HUES48 (cell line): ENCODE results near the gene OSBPL2.
A peak's percentile ranks its signal among the peaks of the same experiment; 100 is the strongest.

Experiments
- H3K27ac ChIP-seq: one replicate; pipeline ENCODE4 v1.7.0; 2013; ENCODE audit warnings: low read depth, low read length, inconsistent platforms
- H3K27me3 ChIP-seq: 2 replicates; pipeline ENCODE4 v1.6.1; 2013; ENCODE audit warnings: mild to moderate bottlenecking, low read length; ENCODE audit not compliant: control insufficient read depth, insufficient read depth
- H3K36me3 ChIP-seq: 2 replicates; pipeline ENCODE4 v1.6.1; 2013; ENCODE audit warnings: low read length; ENCODE audit not compliant: control insufficient read depth, insufficient read depth
- H3K4me1 ChIP-seq: 2 replicates; pipeline ENCODE4 v1.6.1; 2013; ENCODE audit warnings: mild to moderate bottlenecking, low read length; ENCODE audit not compliant: control insufficient read depth, insufficient read depth
- H3K4me3 ChIP-seq: 2 replicates; pipeline ENCODE4 v1.5.1; 2013; ENCODE audit warnings: mild to moderate bottlenecking, low read depth, low read length
- H3K9ac ChIP-seq: 2 replicates; pipeline ENCODE4 v1.6.1; 2013; ENCODE audit warnings: mild to moderate bottlenecking, low read depth, low read length, moderate library complexity
- H3K9me3 ChIP-seq: 2 replicates; pipeline ENCODE4 v1.6.1; 2013; ENCODE audit warnings: low read length; ENCODE audit not compliant: control insufficient read depth, insufficient read depth

Gene OSBPL2

DNA sequence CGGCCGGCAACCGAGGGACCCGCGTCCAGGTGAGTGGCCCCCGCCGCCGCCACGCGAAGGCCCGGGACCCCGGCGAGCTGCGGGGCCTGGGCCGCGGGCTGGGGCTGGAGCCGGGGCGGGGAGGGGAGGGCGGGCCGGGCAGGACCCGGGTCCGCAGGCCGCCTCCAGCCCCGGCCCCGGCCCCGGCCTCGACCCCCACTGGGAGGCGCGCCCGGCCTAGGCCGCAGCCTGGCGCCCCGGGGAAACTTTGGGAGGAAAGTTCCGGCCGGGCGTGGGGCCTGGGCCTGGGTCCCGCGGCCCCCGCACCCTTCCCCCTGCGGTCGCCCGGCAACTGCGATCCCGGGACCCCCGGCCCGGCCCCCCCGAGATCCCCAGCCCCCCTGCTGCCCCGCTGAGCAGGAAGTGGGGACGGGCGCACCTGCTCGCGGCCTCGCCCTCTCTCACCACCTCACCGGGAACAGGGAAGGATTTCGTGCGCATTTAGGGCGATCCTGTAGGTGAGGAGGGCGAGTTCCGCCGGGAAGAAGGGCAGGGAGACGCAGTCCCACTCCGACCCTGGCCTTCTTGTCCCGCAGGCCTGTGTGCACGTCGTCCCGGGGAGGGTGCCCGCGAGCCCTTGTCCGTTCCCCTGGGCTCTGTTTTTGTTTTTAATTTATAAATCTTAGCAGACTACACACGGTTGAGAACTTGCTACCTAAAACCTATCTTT, 402 bp downstream of the OSBPL2 start:
- H3K4me1 ChIP-seq = no peaks in the 10 kb centered on the region
- H3K4me3 ChIP-seq = peak overlapping the region; percentile 83
- peak overlapping the region; percentile 63 for H3K27ac ChIP-seq

DNA sequence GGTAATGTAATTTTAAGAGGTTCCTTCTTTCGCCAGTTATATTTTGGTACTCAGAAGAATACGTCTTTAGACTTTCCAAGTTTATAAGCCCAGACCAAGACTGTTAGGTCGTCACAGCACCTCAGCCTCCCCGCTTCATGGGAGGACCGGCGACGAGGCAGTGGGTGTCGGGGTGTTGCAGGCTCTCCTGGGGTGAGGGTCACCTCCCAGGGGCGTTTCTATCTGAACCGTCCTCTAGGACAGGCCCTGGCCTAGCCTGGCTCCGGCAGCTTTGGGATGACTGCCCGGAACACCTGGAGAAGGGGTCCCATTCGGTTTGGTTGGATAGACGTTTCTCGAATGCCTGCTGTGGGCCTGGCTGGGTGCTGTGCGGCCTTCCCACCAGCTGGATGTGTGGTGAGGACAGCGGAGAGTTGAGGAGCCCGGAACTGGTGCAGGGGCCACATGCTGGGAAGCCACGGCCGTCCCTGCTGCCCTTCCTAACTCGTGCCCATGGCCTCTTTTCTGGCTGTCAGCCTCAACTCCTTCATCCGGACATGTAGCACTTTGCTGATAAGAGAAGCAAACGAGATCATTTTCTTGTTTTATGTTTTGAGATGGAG, 1.1 kb downstream of the OSBPL2 start:
- Histone ChIP-seq H3K27ac (no peak overlapping the region), H3K4me1 (no peaks in the 10 kb centered on the region), H3K9me3 (no peaks in the 10 kb centered on the region), H3K9ac (peak overlapping the region; percentile 34; the same call in 1 of the 2 replicates), H3K36me3 (peaks cover 4% of the 10 kb centered on the region; the same call in 1 of the 2 replicates), H3K27me3 (no peaks in the 10 kb centered on the region), H3K4me3 (peak overlapping the region; percentile 83)

More for the DNA sequence above, 402 bp downstream of the OSBPL2 start:
- H3K9me3 ChIP-seq = no peaks in the 10 kb centered on the region
- H3K9ac ChIP-seq = peak overlapping the region; percentile 34; the same call in 1 of the 2 replicates
- H3K36me3 ChIP-seq = peaks cover 4% of the 10 kb centered on the region; the same call in 1 of the 2 replicates
- H3K27me3 ChIP-seq = no peaks in the 10 kb centered on the region

DNA sequence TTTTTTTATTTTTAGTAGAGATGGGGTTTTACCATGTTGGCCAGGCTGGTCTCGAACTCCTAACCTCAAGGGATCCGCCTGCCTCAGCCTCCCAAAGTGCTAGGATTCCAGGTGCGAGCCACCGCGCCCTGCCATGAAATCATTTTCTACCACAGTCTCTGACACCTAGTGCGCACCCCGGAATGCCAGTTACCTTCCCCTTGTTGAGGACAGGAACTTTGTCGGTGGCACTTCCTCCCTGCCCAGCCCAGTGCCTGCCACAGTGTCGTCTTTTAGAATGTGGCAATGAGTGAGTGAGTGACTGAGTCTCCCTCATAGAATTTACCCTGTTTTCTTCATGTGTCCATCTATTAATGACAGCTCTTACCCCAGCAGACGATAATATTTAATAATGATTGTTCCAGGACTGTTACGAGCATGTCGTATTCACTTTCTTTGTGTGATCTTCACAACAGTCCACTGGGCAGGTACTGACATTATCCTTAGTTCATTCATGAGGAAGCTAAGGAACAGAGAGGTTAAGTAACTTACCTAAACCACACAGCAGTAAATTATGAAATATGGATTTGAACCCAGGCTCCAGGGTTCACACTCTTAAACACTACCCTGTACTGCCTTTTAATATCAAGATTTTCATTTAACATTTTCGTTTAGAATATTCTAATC, 1.8 kb downstream of the OSBPL2 start:
- Histone ChIP-seq H3K36me3 (peaks cover 4% of the 10 kb centered on the region; the same call in 1 of the 2 replicates), H3K9me3 (no peaks in the 10 kb centered on the region), H3K4me1 (no peaks in the 10 kb centered on the region), H3K9ac (no peak overlapping the region), H3K4me3 (no peak overlapping the region), H3K27ac (no peak overlapping the region), H3K27me3 (no peaks in the 10 kb centered on the region)

DNA sequence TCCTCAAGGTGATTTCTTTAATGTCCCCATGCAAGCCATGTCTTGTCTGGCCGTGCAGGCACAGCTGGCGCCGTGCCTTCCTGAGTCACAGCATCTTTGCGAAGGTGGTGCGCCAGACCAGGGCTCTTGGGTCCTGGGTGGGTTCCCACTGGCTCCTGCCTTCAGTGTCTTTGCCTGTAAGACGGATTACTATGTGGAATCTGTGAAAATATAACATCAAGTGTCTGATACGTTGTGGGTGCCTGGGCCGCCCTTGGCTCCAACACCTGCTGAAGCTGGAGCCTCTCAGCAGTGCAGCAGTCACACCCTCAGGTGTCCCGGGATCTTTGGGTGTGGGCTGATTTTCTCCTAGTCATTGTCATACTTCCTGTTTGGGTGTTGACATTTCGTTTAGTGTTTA, 3.2 kb downstream of the OSBPL2 start:
- Histone ChIP-seq H3K27ac (no peak overlapping the region), H3K27me3 (no peaks in the 10 kb centered on the region), H3K9me3 (no peaks in the 10 kb centered on the region), H3K4me3 (no peak overlapping the region), H3K4me1 (no peaks in the 10 kb centered on the region), H3K36me3 (peaks cover 7% of the 10 kb centered on the region; the same call in 1 of the 2 replicates), H3K9ac (no peak overlapping the region)

DNA sequence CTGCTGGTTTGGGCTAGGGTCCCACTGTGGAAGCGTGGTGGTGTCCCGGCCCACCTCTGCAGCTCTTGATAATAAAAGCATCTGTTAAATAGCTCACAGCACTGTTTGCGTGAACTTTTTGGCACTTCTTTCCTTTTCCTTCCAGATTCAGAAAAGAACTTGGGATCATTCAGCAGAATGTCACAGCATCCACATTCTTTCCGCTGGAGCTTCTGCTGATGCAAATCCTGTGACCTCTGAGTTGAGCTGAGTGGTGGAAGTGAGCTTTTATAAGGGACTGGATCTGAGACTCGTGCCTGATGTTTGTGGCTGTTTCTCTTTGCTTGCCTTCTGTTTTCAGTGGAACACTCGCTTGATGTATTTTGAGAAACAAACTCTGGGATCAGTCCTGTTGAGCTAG, 3.9 kb downstream of the OSBPL2 start:
- H3K4me1 ChIP-seq = no peaks in the 10 kb centered on the region

DNA sequence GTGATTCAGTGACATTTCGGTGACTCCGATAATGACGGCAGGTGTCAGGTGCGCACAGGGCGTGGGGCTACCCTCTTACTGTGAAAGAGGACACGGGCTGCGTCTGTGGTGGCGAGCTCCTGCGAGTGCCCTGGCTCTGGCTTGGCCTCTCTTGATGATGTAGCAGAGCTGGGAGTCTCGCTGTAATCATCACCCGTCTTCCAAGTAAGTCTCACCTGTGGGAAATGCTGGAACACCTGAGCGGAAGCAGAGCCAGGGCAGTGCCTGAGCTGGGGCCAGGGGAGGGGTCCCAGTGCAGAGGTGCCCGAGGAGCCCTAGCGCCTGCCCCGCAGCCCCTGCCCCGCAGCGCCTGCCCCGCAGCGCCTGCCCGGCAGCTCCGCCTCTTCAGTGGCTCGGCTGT, 4.8 kb downstream of the OSBPL2 start:
- Histone ChIP-seq H3K27me3 (no peaks in the 10 kb centered on the region), H3K9me3 (no peaks in the 10 kb centered on the region), H3K4me1 (no peaks in the 10 kb centered on the region), H3K9ac (0 out of 2 replicates have a peak overlapping the region, but pooled peaks have one; percentile 24), H3K4me3 (no peak overlapping the region), H3K27ac (no peak overlapping the region), H3K36me3 (peaks cover 7% of the 10 kb centered on the region; the same call in 1 of the 2 replicates)

More for the DNA sequence above, 3.9 kb downstream of the OSBPL2 start:
- Histone ChIP-seq H3K4me3 (no peak overlapping the region), H3K36me3 (peaks cover 7% of the 10 kb centered on the region; the same call in 1 of the 2 replicates), H3K27me3 (no peaks in the 10 kb centered on the region), H3K9ac (no peak overlapping the region), H3K9me3 (no peaks in the 10 kb centered on the region), H3K27ac (no peak overlapping the region)

DNA sequence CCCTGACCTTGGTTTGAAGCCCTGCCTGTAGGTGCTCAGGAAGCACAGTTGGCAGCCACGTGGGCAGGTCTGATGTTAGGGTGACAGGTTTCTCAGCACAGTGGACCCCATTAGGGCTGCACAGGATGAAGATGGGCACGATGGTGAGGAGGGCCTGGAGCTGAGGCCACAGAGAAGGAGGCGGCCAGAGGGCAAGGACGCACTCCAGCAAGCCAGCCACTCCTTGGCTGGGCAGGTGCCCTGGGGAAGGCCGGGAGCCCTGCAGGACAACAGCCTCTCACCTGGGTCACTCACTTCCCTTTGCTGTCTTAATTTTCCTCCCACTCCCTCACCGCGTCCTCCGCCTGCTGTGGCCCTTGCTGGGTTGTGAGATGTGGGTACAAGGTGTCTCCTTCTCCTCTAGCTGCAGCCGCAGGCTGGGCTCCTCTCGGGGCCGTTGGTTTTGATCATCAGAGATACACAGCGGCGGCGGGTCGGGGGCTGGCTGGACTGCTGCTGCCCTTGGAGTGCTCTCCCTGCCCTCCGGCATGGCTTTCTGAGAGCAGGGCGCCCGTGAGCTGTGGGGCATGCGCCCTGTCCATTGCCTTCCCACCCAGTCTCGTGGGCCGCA, 5.7 kb downstream of the OSBPL2 start:
- Histone ChIP-seq H3K27me3 (no peaks in the 10 kb centered on the region), H3K4me1 (no peaks in the 10 kb centered on the region), H3K4me3 (no peak overlapping the region), H3K27ac (no peak overlapping the region), H3K36me3 (peaks cover 7% of the 10 kb centered on the region; the same call in 1 of the 2 replicates), H3K9ac (no peak overlapping the region), H3K9me3 (no peaks in the 10 kb centered on the region)

DNA sequence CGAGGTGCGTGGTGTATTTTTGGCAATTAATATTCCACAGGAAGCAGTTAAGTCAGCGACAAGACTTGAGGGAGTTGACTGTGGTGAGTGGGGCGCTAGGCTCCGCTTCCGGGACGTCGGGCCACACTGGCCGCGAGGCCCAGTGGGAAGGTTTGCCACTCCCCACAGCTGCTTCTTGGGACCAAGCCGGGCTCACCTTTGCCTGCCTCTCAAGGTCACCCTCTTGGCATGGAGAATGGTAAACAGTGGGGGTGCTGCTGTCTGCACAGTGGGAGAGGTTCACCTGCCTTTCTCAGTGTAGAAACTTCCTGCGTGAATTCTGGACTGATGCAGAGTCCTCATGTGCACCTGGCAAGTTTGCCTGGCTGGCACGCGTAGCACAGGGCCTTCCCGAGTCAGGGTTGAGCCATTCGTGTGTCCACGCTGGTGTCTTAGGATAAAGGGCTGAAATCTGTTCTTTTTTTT, 6.4 kb downstream of the OSBPL2 start:
- Histone ChIP-seq H3K9me3 (no peaks in the 10 kb centered on the region), H3K36me3 (peaks cover 7% of the 10 kb centered on the region; the same call in 1 of the 2 replicates), H3K4me3 (no peak overlapping the region), H3K4me1 (no peaks in the 10 kb centered on the region), H3K27me3 (no peaks in the 10 kb centered on the region), H3K27ac (no peak overlapping the region), H3K9ac (no peak overlapping the region)

DNA sequence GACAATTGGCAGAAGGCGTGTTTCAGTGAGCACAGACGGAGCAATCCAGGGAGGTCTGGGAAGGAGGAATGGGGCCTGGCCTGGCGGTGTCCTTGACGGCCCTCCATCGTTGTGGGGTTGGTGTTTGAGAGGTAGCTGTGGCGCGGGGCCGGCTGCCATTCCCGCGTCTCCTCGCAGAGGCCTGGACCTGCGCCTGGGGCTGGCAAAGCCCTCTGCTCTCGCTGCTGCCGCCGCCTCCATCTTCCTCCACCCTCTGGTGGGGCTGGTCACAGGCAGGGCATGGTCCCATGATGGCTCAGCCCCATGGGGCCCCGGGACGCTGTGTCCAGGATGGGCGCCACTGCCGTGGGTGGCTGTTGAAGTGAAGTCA, 7.6 kb downstream of the OSBPL2 start:
- Histone ChIP-seq H3K27ac (no peak overlapping the region), H3K4me3 (no peak overlapping the region), H3K9me3 (no peaks in the 10 kb centered on the region), H3K27me3 (no peaks in the 10 kb centered on the region), H3K4me1 (no peaks in the 10 kb centered on the region), H3K9ac (no peak overlapping the region), H3K36me3 (peaks cover 7% of the 10 kb centered on the region; the same call in 1 of the 2 replicates)

DNA sequence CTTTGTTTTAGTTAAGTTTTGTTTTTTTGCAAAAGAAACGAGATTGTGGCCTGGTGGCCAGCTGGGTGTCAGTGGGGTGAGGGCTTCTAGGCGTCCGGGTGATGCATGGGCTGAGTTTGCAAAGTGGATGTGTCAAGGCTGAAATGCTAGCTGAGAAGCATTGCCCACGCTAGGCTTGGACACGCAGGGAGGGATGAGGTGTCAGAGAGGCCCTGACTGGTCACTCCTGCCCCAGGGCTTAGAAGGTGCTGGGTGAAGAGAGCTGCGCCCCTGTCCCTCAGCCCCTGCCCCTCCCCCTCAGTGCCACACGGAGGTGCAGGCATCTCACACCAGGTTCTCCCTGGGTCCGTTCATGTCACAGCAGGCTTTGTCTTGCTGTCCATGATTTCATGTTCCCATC, 8.1 kb downstream of the OSBPL2 start:
- peaks cover 7% of the 10 kb centered on the region; the same call in 1 of the 2 replicates for H3K36me3 ChIP-seq
- H3K4me3 ChIP-seq = no peak overlapping the region
- H3K9me3 ChIP-seq = no peaks in the 10 kb centered on the region
- no peak overlapping the region for H3K9ac ChIP-seq
- H3K4me1 ChIP-seq = no peaks in the 10 kb centered on the region
- no peak overlapping the region for H3K27ac ChIP-seq
- H3K27me3 ChIP-seq = no peaks in the 10 kb centered on the region
